CD4-positive, alpha-beta T cell (primary cell): ENCODE measurements around the gene MYH7. TPM values are rescaled to one million over a fixed set of nuclear protein-coding genes. Genes with fewer than 3 reads are reported as not detected.

ENCODE experiments used
- ATAC-seq: fragments of 200-7000 bp; cut with Tn5 transposase; one replicate; pipeline ENCODE4 v1.10.0; 2022; ENCODE audit warnings: mild to moderate bottlenecking; ENCODE audit not compliant: poor library complexity
- CTCF ChIA-PET: fragments of 350-600 bp; sonication (Branson Sonifier 250); formaldehyde crosslinking; loops from one replicate; lab custom pipeline; 2021; ENCODE audit warnings: antibody characterized with exemption, inconsistent platforms; lab: Charles Lee
- POLR2A ChIA-PET: fragments of 350-600 bp; sonication (Branson Sonifier 250); formaldehyde crosslinking; loops from one replicate; lab custom pipeline; 2021; ENCODE audit warnings: antibody characterized with exemption, inconsistent platforms; lab: Charles Lee
- DNase-seq, 14 experiments: peaks; one replicate each; pipeline ENCODE4 v3.0.0-alpha.2; 2013 to 2020; ENCODE audit warnings: mixed read lengths in 2 of 14
- H3K27ac ChIP-seq, 2 donors: one replicate each; pipeline versions ENCODE4 v1.5.1 to v1.7.0; 2013; ENCODE audit warnings: low read length in 2 of 2, low read depth in 1 of 2, mild to moderate bottlenecking in 1 of 2
- H3K27me3 ChIP-seq, 2 experiments: 1 replicate in 1 of 2; 2 replicates in 1 of 2; pipeline versions ENCODE4 v1.6.1 to v1.7.0; 2013; ENCODE audit warnings: low read length in 2 of 2, control low read depth in 1 of 2, mild to moderate bottlenecking in 1 of 2, moderate library complexity in 1 of 2; ENCODE audit not compliant: insufficient read depth in 2 of 2, control insufficient read depth in 1 of 2
- H3K36me3 ChIP-seq: one replicate; pipeline ENCODE4 v1.6.1; 2013; ENCODE audit warnings: low read length, control low read depth; ENCODE audit not compliant: insufficient read depth
- H3K4me1 ChIP-seq: one replicate; pipeline ENCODE4 v1.6.1; 2013; ENCODE audit warnings: low read length, control low read depth; ENCODE audit not compliant: insufficient read depth
- H3K4me3 ChIP-seq: one replicate; pipeline ENCODE4 v1.5.1; 2013; ENCODE audit warnings: mild to moderate bottlenecking, low read length, moderate library complexity
- H3K9me3 ChIP-seq, 2 experiments: 1 replicate in 1 of 2; 2 replicates in 1 of 2; pipeline versions ENCODE4 v1.6.1 to v1.7.0; 2013; ENCODE audit warnings: low read length in 2 of 2, mild to moderate bottlenecking in 2 of 2, control low read depth in 1 of 2, moderate library complexity in 1 of 2; ENCODE audit not compliant: control insufficient read depth in 1 of 2, insufficient read depth in 1 of 2
- H3K27ac Mint-ChIP-seq: one replicate; pipeline ENCODE4 v1.8.0; 2020; ENCODE audit warnings: mixed read lengths
- H3K27me3 Mint-ChIP-seq: one replicate; pipeline ENCODE4 v1.8.0; 2021; ENCODE audit warnings: mixed read lengths
- H3K36me3 Mint-ChIP-seq: one replicate; pipeline ENCODE4 v1.8.0; 2021; ENCODE audit warnings: low read depth, mixed read lengths
- H3K4me1 Mint-ChIP-seq: one replicate; pipeline ENCODE4 v1.8.0; 2021; ENCODE audit warnings: low read depth, mixed read lengths
- H3K4me3 Mint-ChIP-seq: one replicate; pipeline ENCODE4 v1.8.0; 2020; ENCODE audit warnings: mild to moderate bottlenecking, mixed read lengths
- H3K9me3 Mint-ChIP-seq: one replicate; pipeline ENCODE4 v1.8.0; 2020; ENCODE audit warnings: mixed read lengths
- intact Hi-C, 2 experiments: fragments of 100-400 bp; cut with DNase I in 1 of 2; cut with micrococcal nuclease in 1 of 2; formaldehyde crosslinking; loops; one replicate each; pipeline versions ENCODE4 v1.15.1 to v1.9.0; 2023 to 2025; cut with DNase I, micrococcal nuclease
- total RNA-seq, 174 experiments: library from RNA in 2 of 174; stranded (reverse) in 2 of 174; gene quantifications; one replicate each; pipeline ENCODE4 v1.2.3 and lab custom pipeline; 2021 to 2026
- TF ChIP-seq, protein P1 (sequence below): fragments of 200-600 bp; IDR thresholded peaks from one replicate; pipeline ENCODE4 v1.8.0; 2022; ENCODE audit warnings: antibody characterized with exemption, mild to moderate bottlenecking

MYH7 gene
- total RNA-seq, 2 experiments from 2014 or later: not detected

DNA sequence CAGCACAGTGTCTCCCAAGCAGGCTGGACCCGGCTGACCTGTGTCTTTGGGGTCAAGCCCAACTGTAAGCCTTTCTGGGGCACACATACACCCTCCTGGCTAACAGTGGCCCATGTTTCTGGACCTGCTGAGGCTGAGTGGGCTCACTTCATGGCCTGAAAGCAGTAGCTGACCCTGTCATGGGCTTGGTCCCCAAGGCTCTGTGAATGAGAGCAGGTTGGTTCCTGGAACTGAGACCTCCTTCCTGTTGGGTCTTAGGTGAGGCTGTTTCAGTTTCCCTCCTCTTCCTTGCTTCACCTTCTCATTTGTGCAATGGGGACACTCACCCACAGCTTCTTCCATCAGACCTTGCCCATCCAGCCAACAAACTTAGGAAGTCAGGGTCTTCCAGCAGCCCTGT lies 63.6 kb downstream of the MYH7 start:
- Histone ChIP-seq H3K4me1 (no peaks in the 10 kb centered on the region), H3K27me3 (peaks cover 11% of the 10 kb centered on the region in 2 experiments), H3K27ac (no peak overlapping the region), H3K4me3 (no peak overlapping the region), H3K36me3 (no peaks in the 10 kb centered on the region), H3K9me3 (no peaks in the 10 kb centered on the region)
- TF ChIP-seq, protein P1, sequence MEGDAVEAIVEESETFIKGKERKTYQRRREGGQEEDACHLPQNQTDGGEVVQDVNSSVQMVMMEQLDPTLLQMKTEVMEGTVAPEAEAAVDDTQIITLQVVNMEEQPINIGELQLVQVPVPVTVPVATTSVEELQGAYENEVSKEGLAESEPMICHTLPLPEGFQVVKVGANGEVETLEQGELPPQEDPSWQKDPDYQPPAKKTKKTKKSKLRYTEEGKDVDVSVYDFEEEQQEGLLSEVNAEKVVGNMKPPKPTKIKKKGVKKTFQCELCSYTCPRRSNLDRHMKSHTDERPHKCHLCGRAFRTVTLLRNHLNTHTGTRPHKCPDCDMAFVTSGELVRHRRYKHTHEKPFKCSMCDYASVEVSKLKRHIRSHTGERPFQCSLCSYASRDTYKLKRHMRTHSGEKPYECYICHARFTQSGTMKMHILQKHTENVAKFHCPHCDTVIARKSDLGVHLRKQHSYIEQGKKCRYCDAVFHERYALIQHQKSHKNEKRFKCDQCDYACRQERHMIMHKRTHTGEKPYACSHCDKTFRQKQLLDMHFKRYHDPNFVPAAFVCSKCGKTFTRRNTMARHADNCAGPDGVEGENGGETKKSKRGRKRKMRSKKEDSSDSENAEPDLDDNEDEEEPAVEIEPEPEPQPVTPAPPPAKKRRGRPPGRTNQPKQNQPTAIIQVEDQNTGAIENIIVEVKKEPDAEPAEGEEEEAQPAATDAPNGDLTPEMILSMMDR: no peak
- H3K27me3 Mint-ChIP-seq: peaks cover 20% of the 10 kb centered on the region
- no peaks in the 10 kb centered on the region for H3K36me3 Mint-ChIP-seq
- H3K4me3 Mint-ChIP-seq: no peak overlapping the region
- CTCF ChIA-PET: no interaction called here
- H3K9me3 Mint-ChIP-seq: no peaks in the 10 kb centered on the region
- DNase-seq (no peak), ATAC-seq (no peak)
- intact Hi-C loops: no loop called here
- POLR2A ChIA-PET: no interaction called here
- H3K4me1 Mint-ChIP-seq: no peaks in the 10 kb centered on the region
- H3K27ac Mint-ChIP-seq: no peak overlapping the region

DNA sequence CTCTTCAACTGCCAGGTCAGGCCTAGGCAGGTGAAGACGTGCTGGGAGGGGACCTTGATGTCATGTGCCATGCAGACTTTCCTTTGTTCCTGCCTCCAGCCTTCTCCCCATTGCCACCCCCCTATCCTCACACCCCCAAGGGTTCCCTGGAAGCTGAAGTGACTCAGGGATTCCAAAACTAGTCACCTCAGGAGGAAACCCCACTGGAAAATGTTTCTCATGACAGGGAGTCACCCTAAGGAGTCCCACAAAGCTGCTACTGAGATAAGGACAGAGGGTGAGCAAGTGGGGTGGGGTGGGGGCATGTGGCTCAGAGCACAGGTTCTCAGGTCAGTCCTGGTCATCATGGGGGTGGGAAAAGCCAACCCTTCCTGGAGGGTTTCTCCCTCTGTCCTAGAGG lies 65.2 kb downstream of the MYH7 start:
- DNase-seq: no peak
- POLR2A ChIA-PET: no interaction called here
- no peak for ATAC-seq

DNA sequence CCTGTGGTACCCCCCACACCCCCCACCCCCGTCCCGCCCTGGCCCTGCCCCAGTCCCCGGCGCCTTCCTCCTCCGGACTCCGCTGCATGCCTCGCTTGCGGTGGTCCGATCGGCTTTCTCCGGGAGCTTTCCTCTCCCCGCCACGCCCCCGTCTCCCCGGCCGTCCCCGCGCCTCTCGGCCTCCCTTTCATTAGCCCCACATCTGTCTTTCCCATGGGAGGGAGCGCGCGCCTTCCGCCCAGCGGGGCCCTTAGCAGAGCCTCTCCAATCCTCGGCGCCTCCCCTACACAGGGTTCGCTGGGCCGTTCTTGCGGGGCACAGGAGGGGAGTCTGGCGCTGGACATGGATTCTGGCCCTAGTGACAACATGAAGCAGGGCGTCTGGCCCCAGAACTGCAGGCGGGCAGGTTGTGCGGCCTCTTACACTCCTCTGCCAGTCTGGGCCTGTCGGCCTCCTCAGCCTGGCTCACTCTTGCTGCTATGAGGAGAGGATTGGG lies 69.0 kb downstream of the MYH7 start:
- CTCF ChIA-PET: no interaction called here
- intact Hi-C loops: no loop called here
- H3K4me3 ChIP-seq: no peak overlapping the region
- H3K9me3 ChIP-seq: peaks cover 0 to 9% of the 10 kb centered on the region in 2 experiments
- no peaks in the 10 kb centered on the region for H3K36me3 ChIP-seq
- H3K27ac Mint-ChIP-seq: no peak overlapping the region
- no peaks in the 10 kb centered on the region for H3K4me1 Mint-ChIP-seq
- peaks cover 49% of the 10 kb centered on the region for H3K27me3 Mint-ChIP-seq
- POLR2A ChIA-PET: interaction anchor here (1.0 kb wide), 1 partner anchor 80 kb away, joined by 3 read pairs; no protein-coding TSS in a partner anchor
- peaks cover 8% of the 10 kb centered on the region for H3K4me1 ChIP-seq
- no peak overlapping the region for H3K27ac ChIP-seq
- peaks cover 26 to 27% of the 10 kb centered on the region in 2 experiments for H3K27me3 ChIP-seq
- TF ChIP-seq, protein P1: no peak
- H3K4me3 Mint-ChIP-seq: no peak overlapping the region
- DNase-seq (no peak), ATAC-seq (no peak)
- H3K9me3 Mint-ChIP-seq: no peaks in the 10 kb centered on the region
- no peaks in the 10 kb centered on the region for H3K36me3 Mint-ChIP-seq

More for the DNA sequence above, 65.2 kb downstream of the MYH7 start:
- Histone ChIP-seq H3K36me3 (no peaks in the 10 kb centered on the region), H3K27me3 (peaks cover 15 to 19% of the 10 kb centered on the region in 2 experiments), H3K27ac (no peak overlapping the region), H3K4me1 (peaks cover 5% of the 10 kb centered on the region), H3K9me3 (no peaks in the 10 kb centered on the region), H3K4me3 (no peak overlapping the region)
- Mint-ChIP-seq H3K9me3 (no peaks in the 10 kb centered on the region), H3K27ac (no peak overlapping the region), H3K4me3 (no peak overlapping the region), H3K36me3 (no peaks in the 10 kb centered on the region), H3K27me3 (peaks cover 25% of the 10 kb centered on the region), H3K4me1 (no peaks in the 10 kb centered on the region)
- intact Hi-C loops: no loop called here
- CTCF ChIA-PET: no interaction called here
- TF ChIP-seq, protein P1: no peak
